H1 (cell line): ENCODE results near the gene OR52B6. TPM values are rescaled to one million over a fixed set of nuclear protein-coding genes. Genes with fewer than 3 reads are reported as not detected.

Experiments
- polyA plus RNA-seq, 7 experiments: library from polyadenylated mRNA; depleted of rRNA in 3 of 7; stranded (reverse) in 5 of 7; unstranded in 2 of 7; fragments of >200 nt in 5 of 7; fragments of 200-250 nt in 2 of 7; gene quantifications; 1 replicate in 5 of 7; 2 replicates in 1 of 7; 4 replicates in 1 of 7; pipeline versions ENCODE4 v1.2.1 to v1.2.3, GENCODE V29; 2011 to 2013; ENCODE audit warnings: missing spikeins in 2 of 7, mixed read lengths in 2 of 7
- total RNA-seq: library from RNA; stranded (reverse); fragmentation: NEBNext Ultra II Directional; extraction: Animal tissue kit (Norgen Biotek cat#: 25700); gene quantifications from 2 replicates; pipeline ENCODE4 v1.2.1, GENCODE V29; 2021
- TF ChIP-seq, protein P1 (sequence below): fragments of 300-600 bp; sonication (generic); IDR thresholded peaks from 2 replicates; pipeline ENCODE4 v1.7.1; 2012; ENCODE audit warnings: low read length, moderate library complexity, mild to moderate bottlenecking, inconsistent platforms; ENCODE audit not compliant: insufficient replicate concordance

Gene OR52B6
- total and polyA plus RNA-seq, 2 of the 8 experiments (the other 6 are each of a cell fraction or from before 2014, with no cell fraction given), result not detected

DNA sequence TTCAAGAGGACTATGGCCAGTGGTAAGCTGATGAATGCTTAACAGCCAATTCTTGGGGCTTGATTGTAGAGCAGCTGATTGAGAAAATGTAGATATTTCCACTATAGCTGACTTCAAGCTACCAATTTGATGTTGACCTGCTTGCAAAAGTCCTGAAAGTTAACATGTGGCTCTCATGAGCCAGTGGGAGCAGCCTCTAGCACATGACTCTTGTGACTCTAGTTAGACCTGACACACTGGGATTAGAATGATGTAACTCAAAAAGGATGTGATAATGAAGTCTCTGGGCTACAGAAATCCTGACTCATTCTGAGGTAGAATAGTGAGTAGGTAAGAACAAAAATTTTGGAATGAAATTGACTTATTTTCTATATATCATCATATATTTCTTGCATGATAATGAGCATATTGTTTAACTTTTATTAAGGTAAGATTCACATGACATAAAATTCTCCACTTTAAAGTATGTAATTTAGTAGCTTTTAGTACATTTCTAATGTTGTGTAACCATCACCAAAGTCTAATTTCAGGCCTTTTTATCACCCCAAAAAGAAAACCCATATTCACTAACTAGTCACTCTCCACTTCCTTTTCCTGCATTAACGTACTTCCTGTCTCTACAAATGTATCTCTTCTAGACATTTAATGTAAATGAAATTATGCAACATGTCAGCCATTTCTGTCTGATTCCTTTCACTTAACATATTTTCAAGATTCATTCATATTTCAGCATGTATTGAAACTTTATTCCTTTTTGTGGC is 16.2 kb upstream of the OR52B6 start (continued):
- TF ChIP-seq, protein P1, sequence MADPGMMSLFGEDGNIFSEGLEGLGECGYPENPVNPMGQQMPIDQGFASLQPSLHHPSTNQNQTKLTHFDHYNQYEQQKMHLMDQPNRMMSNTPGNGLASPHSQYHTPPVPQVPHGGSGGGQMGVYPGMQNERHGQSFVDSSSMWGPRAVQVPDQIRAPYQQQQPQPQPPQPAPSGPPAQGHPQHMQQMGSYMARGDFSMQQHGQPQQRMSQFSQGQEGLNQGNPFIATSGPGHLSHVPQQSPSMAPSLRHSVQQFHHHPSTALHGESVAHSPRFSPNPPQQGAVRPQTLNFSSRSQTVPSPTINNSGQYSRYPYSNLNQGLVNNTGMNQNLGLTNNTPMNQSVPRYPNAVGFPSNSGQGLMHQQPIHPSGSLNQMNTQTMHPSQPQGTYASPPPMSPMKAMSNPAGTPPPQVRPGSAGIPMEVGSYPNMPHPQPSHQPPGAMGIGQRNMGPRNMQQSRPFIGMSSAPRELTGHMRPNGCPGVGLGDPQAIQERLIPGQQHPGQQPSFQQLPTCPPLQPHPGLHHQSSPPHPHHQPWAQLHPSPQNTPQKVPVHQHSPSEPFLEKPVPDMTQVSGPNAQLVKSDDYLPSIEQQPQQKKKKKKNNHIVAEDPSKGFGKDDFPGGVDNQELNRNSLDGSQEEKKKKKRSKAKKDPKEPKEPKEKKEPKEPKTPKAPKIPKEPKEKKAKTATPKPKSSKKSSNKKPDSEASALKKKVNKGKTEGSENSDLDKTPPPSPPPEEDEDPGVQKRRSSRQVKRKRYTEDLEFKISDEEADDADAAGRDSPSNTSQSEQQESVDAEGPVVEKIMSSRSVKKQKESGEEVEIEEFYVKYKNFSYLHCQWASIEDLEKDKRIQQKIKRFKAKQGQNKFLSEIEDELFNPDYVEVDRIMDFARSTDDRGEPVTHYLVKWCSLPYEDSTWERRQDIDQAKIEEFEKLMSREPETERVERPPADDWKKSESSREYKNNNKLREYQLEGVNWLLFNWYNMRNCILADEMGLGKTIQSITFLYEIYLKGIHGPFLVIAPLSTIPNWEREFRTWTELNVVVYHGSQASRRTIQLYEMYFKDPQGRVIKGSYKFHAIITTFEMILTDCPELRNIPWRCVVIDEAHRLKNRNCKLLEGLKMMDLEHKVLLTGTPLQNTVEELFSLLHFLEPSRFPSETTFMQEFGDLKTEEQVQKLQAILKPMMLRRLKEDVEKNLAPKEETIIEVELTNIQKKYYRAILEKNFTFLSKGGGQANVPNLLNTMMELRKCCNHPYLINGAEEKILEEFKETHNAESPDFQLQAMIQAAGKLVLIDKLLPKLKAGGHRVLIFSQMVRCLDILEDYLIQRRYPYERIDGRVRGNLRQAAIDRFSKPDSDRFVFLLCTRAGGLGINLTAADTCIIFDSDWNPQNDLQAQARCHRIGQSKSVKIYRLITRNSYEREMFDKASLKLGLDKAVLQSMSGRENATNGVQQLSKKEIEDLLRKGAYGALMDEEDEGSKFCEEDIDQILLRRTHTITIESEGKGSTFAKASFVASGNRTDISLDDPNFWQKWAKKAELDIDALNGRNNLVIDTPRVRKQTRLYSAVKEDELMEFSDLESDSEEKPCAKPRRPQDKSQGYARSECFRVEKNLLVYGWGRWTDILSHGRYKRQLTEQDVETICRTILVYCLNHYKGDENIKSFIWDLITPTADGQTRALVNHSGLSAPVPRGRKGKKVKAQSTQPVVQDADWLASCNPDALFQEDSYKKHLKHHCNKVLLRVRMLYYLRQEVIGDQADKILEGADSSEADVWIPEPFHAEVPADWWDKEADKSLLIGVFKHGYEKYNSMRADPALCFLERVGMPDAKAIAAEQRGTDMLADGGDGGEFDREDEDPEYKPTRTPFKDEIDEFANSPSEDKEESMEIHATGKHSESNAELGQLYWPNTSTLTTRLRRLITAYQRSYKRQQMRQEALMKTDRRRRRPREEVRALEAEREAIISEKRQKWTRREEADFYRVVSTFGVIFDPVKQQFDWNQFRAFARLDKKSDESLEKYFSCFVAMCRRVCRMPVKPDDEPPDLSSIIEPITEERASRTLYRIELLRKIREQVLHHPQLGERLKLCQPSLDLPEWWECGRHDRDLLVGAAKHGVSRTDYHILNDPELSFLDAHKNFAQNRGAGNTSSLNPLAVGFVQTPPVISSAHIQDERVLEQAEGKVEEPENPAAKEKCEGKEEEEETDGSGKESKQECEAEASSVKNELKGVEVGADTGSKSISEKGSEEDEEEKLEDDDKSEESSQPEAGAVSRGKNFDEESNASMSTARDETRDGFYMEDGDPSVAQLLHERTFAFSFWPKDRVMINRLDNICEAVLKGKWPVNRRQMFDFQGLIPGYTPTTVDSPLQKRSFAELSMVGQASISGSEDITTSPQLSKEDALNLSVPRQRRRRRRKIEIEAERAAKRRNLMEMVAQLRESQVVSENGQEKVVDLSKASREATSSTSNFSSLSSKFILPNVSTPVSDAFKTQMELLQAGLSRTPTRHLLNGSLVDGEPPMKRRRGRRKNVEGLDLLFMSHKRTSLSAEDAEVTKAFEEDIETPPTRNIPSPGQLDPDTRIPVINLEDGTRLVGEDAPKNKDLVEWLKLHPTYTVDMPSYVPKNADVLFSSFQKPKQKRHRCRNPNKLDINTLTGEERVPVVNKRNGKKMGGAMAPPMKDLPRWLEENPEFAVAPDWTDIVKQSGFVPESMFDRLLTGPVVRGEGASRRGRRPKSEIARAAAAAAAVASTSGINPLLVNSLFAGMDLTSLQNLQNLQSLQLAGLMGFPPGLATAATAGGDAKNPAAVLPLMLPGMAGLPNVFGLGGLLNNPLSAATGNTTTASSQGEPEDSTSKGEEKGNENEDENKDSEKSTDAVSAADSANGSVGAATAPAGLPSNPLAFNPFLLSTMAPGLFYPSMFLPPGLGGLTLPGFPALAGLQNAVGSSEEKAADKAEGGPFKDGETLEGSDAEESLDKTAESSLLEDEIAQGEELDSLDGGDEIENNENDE, result no peak
- TF ChIP-seq, all 59 proteins: peak for 0
